ENCODE results near the gene HIVEP2. TPM values are rescaled to one million over a fixed set of nuclear protein-coding genes. Genes with fewer than 3 reads are reported as not detected.

The HIVEP2 gene
- total RNA-seq, 2 experiments from 2014 or later: 48.4 to 48.6 TPM

- Mint-ChIP-seq H3K4me3 (peak overlapping the region; percentile 8), H3K4me1 (ENCODE audit: low read depth) (peaks cover 87% of the 10 kb centered on the region), H3K27me3 (no peaks in the 10 kb centered on the region), H3K36me3 (ENCODE audit: low read depth) (peaks cover 59% of the 10 kb centered on the region), H3K27ac (peak overlapping the region; percentile 67), H3K9me3 (no peaks in the 10 kb centered on the region)
- peaks cover 29% of the 10 kb centered on the region for H3K36me3 ChIP-seq (ENCODE audit: insufficient read depth, low read length)
- ATAC-seq (ENCODE audit: poor library complexity) (no peak), DNase-seq (no peak)
- H3K27ac ChIP-seq (ENCODE audit: low read depth in 1 of 2, low read length in 2 of 2): no peak overlapping the region
- H3K9me3 ChIP-seq (ENCODE audit: control insufficient read depth in 1 of 2, insufficient read depth in 1 of 2, low read length in 2 of 2): no peaks in the 10 kb centered on the region
- ChIA-PET CTCF (no interaction called here), POLR2A (interaction anchor here (1.4 to 9.7 kb wide), 2 partner anchors 24 kb away, joined by 4 to 137 read pairs; no protein-coding TSS in a partner anchor)
- peaks cover 52% of the 10 kb centered on the region for H3K4me1 ChIP-seq (ENCODE audit: insufficient read depth, low read length)
- no peak overlapping the region for H3K4me3 ChIP-seq (ENCODE audit: low read length)
- no peaks in the 10 kb centered on the region for H3K27me3 ChIP-seq (ENCODE audit: control insufficient read depth in 1 of 2, insufficient read depth in 2 of 2, low read length in 2 of 2)
- TF ChIP-seq CTCF (IDR thresholded peaks at IDR 0.05): no peak
- intact Hi-C loops (cut with DNase I, micrococcal nuclease): loop anchor here (5.0 to 10.0 kb wide), 3 partner anchors 93 to 315 kb away; no protein-coding TSS in a partner anchor
Measured at GRCh38 chr6:142880201-142880600, 64.8 kb downstream of the HIVEP2 start.

- no peak for DNase-seq
- H3K36me3 ChIP-seq (ENCODE audit: insufficient read depth, low read length): peaks cover 29% of the 10 kb centered on the region
- H3K27me3 ChIP-seq (ENCODE audit: control insufficient read depth in 1 of 2, insufficient read depth in 2 of 2, low read length in 2 of 2): no peaks in the 10 kb centered on the region
- Mint-ChIP-seq H3K36me3 (ENCODE audit: low read depth) (peaks cover 65% of the 10 kb centered on the region), H3K27ac (peak overlapping the region; percentile 67), H3K4me3 (peak overlapping the region; percentile 8), H3K9me3 (no peaks in the 10 kb centered on the region), H3K27me3 (no peaks in the 10 kb centered on the region), H3K4me1 (ENCODE audit: low read depth) (peaks cover 87% of the 10 kb centered on the region)
- peaks cover 51% of the 10 kb centered on the region for H3K4me1 ChIP-seq (ENCODE audit: insufficient read depth, low read length)
- H3K4me3 ChIP-seq (ENCODE audit: low read length): no peak overlapping the region
- ChIA-PET POLR2A (interaction anchor here (0.8 to 9.7 kb wide), 3 partner anchors 24 to 36 kb away, joined by 3 to 137 read pairs (median 4); no protein-coding TSS in a partner anchor), CTCF (no interaction called here)
- intact Hi-C loops (cut with DNase I, micrococcal nuclease): no loop called here
- H3K27ac ChIP-seq (ENCODE audit: low read depth in 1 of 2, low read length in 2 of 2): no peak overlapping the region
- no peaks in the 10 kb centered on the region for H3K9me3 ChIP-seq (ENCODE audit: control insufficient read depth in 1 of 2, insufficient read depth in 1 of 2, low read length in 2 of 2)
- TF ChIP-seq CTCF (IDR thresholded peaks at IDR 0.05): no peak
- no peak for ATAC-seq (ENCODE audit: poor library complexity)
Measured at GRCh38 chr6:142879527-142879926, 65.4 kb downstream of the HIVEP2 start.

- ChIA-PET POLR2A (interaction anchor here (0.8 to 9.7 kb wide), 4 partner anchors 23 to 48 kb away, joined by 3 to 137 read pairs (median 4); no protein-coding TSS in a partner anchor), CTCF (interaction anchor here (0.6 kb wide), 1 partner anchor 613 kb away, joined by 3 read pairs; no protein-coding TSS in a partner anchor)
- H3K27me3 Mint-ChIP-seq: no peaks in the 10 kb centered on the region
- H3K36me3 ChIP-seq (ENCODE audit: insufficient read depth, low read length): peaks cover 29% of the 10 kb centered on the region
- no peak for TF ChIP-seq CTCF (IDR thresholded peaks at IDR 0.05)
- no peak overlapping the region for H3K27ac ChIP-seq (ENCODE audit: low read depth in 1 of 2, low read length in 2 of 2)
- H3K27ac Mint-ChIP-seq: peak overlapping the region; percentile 67
- no peaks in the 10 kb centered on the region for H3K27me3 ChIP-seq (ENCODE audit: control insufficient read depth in 1 of 2, insufficient read depth in 2 of 2, low read length in 2 of 2)
- peaks cover 87% of the 10 kb centered on the region for H3K4me1 Mint-ChIP-seq (ENCODE audit: low read depth)
- no peak overlapping the region for H3K4me3 ChIP-seq (ENCODE audit: low read length)
- H3K36me3 Mint-ChIP-seq (ENCODE audit: low read depth): peaks cover 68% of the 10 kb centered on the region
- intact Hi-C loops (cut with DNase I, micrococcal nuclease): no loop called here
- no peak for ATAC-seq (ENCODE audit: poor library complexity)
- peaks cover 51% of the 10 kb centered on the region for H3K4me1 ChIP-seq (ENCODE audit: insufficient read depth, low read length)
- H3K4me3 Mint-ChIP-seq: no peak overlapping the region
- no peaks in the 10 kb centered on the region for H3K9me3 ChIP-seq (ENCODE audit: control insufficient read depth in 1 of 2, insufficient read depth in 1 of 2, low read length in 2 of 2)
- H3K9me3 Mint-ChIP-seq: no peaks in the 10 kb centered on the region
- no peak for DNase-seq
Measured at GRCh38 chr6:142879076-142879475, 65.9 kb downstream of the HIVEP2 start.
